GM21737 (cell line): ENCODE data around the gene CAPN1.

Source experiments
- ATAC-seq: cut with Tn5 transposase; IDR thresholded peaks from one replicate; pipeline ENCODE4 v1.9.1; 2021; ENCODE audit warnings: mild to moderate bottlenecking, moderate library complexity; ENCODE audit not compliant: unreplicated experiment

CAPN1 gene

GRCh38 chr11:65258988-65259387 lies 77.3 kb downstream of the CAPN1 start:
- ATAC-seq, result no peak

DNA sequence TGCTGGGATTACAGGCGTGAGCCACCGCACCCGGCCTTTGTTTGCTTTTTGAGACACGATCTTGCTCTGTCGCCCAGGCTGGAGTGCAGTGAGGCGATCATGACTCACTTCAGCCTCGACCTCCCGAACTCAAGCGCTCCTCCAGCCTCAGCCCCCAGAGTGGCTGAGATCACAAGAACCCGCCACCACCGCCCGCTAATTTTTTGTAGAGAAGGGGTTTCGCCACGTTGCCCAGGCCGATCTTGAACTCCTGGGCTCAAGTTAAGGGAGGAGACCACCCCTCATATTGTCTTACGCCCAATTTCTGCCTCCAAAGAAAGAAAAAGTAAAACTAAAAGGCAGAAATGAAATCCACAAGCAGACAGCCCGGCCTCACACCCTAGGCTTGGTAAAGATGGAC lies 78.6 kb downstream of the CAPN1 start:
- ATAC-seq, result no peak

GRCh38 chr11:65260756-65261590 lies 79.2 kb downstream of the CAPN1 start:
- no peak for ATAC-seq
